ENCODE measurements around the gene COL11A1. TPM values are rescaled to one million over a fixed set of nuclear protein-coding genes. Genes with fewer than 3 reads are reported as not detected.
"Not testable (repeated sequence)": the region's sequence is repeated elsewhere in the genome, so short reads cannot be mapped to it uniquely, and the experiment has no call there.

The COL11A1 gene
- total RNA-seq, 1 donor from 2014 or later, result not detected

DNA sequence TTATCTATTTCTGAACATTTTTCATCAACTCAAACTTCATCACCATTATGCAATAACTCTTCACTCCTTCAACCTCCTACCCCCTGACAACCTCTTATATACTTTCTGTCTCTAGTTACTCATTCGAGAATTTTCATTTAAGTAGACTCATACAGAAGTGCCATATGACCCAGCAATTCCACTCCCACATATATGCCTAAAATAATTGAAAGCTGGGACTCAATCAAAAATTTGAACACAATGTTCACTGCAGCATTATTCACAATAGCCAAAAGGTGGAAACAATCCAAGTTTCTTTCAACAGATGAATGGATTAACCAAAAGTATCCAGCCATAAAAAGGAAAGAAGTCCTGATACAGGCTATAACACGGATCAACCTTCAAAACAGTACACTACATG, 24.1 kb downstream of the COL11A1 start:
- no peak for DNase-seq (ENCODE audit: low spot score)

DNA sequence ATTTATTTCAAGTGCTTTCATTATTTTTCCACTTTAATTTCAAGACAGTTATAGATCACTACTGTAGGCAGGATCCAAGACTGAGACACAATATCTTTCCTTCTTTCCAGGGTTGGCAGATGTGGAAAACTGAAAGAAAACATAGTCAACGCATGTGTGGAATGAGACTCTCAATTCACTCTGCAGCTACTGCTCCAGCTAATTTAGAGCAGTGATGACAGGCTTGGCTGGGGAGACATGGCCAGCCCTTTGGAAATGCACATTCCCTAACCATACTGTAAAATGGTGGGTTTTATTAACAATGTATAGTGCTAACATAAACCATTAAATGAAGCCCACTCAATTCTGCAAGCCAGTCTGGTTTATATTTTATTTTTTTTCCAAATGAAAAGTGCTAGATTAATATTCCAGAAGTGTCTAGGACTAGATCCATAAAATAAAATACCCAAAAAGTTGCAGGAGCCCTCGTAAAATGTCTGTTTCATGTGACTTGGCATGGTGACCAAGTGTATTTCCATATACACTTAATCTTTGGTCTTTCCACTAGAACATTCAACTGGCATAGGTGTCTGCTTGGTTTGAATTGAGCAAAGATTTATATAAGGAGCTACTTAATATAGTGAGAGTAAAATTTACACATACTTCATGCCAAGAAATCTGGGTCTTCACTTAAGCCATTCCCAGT, 32.9 kb downstream of the COL11A1 start:
- no peak for DNase-seq (ENCODE audit: low spot score)

DNA sequence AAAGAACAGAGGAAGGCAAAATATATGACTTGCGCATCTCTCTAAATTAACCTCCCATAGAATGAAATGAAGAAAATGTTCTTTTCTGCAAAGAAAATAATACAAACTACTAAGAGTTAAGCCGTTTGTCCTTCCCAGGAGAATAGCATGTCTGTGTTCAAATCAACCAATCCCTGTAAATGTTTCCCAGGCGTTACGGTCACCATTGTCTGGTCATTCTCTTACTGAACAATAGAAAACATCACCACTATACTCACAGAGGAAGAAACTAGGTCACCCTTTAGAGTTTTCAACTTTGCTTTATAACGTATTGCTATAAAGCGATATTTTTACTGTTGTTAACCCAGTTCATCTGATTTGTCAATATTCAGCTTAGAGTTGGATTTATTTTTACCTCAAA, 34.1 kb downstream of the COL11A1 start:
- DNase-seq (ENCODE audit: low spot score), result no peak

DNA sequence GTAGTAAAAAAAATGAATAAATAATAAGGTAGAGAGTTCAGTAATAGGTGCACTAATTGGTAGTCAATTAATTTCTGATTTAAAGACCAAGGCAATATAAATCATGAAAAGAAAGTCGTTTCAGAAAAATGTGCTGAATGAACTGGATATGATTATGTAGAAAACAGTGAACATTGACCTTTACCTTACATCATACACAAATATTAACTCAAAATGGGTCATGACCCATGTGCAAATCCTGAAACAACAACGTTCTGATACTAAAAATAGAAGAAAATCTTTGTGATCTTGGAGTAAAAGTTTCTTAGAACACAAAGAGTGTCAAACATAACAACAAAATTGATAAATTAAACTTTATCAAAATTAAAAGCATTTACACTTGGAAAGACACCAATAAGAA, 39.1 kb downstream of the COL11A1 start:
- DNase-seq (ENCODE audit: low spot score), result no peak

DNA sequence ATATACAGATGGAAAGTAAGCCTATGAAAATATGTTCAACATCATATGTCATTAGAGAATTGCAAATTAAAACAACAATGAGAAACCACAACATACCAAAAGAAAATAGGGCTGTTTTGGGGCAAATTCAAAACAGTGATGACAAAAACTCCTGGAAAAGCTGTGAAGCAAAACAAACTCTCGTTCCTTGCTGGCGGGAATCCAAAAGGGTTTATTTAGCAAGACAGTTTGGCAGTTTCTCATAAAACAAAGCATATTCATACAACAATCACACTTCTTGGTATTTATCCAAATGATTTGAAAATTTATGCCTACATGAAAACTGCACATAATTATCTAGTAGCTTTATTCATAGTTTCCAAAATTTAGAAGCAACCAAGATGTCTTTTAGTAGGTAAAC, 44.4 kb downstream of the COL11A1 start:
- DNase-seq (ENCODE audit: low spot score), result no peak

DNA sequence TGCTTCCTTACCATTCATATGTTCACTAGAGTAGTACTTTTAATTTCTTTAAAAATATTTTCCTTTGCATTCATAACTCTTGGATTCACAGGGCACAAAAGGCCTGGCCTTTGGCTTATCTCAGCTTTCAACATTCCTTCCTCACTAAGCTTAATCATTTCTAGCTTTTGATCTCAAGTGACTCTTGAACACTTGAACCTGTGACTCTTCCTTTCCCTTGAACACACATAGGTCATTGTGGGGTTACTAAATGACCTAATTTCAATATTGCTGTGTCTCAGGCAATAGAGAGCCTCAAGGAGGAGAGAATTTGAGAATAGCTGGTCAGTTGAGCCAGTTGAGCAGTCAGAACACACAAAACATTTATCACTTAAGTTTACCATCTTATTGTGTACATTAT, 49.9 kb downstream of the COL11A1 start:
- no peak for DNase-seq (ENCODE audit: low spot score)

DNA sequence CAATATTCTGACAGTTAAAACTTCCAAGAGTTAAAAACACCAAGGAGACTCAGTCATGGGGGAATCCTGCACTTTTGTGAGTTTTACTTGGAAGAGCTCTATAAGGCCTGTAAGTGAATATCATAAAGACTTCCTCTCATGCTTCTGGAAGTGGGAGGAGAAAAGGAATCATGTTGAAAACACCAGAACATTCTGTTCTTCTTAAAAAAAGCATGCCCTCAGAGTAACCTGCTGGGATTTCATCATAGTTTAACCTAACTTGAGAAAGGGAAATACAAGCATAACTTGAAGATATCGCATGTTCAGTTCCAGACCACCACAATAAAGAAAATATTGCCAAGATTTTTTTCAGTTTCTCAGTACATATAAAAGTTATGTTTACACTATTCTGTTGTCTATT, 51.9 kb downstream of the COL11A1 start:
- no peak for DNase-seq (ENCODE audit: low spot score)

DNA sequence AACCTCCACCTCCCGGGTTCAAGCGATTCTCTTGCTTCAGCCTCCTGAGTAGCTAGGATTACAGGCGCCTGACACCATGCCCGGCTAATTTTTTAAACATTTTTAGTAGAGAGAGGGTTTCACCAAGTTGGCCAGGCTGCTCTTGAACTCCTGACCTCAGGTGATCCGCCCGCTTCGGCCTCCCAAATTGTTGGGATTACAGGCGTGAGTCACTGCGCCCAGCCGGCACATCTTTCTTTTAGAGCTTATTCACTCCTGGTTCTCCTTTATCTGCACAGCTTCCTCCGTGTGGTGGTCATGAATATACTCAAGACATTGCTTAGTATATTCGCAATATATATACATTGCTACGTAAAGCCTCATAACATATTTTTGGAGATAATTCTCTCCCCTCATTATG, 80.2 kb downstream of the COL11A1 start:
- not testable (repeated sequence) for DNase-seq (ENCODE audit: low spot score)

DNA sequence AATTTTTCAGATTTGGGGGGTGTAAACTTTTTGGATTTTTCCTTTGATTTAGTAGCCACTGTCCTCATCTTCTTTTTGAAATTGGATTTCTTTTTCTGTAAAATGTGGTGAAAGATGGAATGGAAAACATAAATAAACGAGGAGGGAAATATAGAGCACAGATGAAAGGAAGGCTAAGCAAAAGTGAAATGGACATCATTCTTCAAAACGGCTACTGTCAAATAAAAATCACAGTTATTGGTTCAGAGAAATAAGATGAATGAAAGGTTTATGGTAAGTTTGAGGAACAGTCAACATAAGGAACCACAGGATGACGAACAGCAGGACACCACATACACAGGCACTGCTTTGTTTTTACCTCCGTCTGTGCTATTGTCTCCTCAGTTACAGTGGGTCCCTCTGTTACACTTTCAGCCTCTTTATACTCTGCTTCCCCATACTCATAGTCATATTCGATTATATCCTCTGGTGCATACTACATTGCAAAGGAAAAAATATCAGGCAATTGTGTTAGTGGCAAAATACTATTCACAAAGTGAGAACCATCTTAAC, 82.4 kb downstream of the COL11A1 start:
- DNase-seq (ENCODE audit: low spot score), result no peak

DNA sequence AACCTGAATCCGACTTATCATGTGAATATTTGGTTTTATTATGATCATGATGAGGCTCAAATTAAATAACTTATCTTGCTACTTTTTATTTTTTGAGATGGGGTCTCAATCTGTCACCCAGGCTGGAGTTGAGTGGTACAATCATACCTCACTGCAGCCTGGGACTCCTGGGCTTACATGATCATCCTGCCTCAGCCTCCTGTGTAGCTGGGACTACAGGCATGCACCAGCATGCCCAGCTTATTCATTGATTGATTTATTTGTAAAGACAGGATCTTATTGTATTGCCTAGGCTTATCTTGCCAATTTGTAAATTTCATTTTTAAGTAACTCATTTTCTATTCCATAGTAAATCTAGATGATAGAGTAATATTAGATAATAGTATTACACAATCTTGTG, 84.3 kb downstream of the COL11A1 start:
- DNase-seq (ENCODE audit: low spot score), result no peak

DNA sequence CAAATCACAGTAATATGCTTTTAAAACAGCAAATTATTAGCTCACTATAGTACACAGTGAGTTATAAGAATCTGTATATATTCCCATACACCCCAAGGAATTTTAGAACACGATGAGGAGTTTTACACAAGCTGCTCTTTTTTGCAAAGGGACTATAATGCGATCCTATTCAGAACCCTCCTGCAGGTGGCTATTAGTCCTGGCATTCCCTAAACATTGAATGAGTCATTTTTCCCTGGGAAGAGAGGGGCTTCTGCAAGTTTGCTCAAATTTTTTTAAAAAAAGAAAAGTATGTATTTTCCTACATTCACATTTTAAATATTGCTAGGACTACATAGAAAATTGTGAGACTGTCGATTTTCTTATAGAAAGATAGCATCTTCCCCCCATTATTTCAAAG, 106.3 kb downstream of the COL11A1 start:
- DNase-seq (ENCODE audit: low spot score), result no peak

DNA sequence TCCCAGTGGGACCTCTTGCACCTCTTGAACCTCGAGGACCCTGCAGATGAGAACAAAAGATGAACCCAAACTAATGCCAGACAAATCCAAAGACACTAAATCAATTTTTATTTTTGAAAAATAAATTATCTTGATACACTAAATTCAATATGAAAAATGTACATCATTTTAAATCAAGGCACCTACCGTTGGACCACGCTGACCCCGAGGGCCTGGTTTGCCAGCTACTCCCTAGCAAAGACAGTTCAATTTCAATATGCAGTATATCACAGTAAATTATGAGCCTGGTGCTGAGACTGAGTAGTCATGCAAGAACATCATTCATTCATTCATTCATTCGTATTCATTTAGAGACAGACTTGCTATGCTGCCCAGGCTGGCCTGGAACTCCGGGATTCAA, 129.4 kb downstream of the COL11A1 start:
- no peak for DNase-seq (ENCODE audit: low spot score)

DNA sequence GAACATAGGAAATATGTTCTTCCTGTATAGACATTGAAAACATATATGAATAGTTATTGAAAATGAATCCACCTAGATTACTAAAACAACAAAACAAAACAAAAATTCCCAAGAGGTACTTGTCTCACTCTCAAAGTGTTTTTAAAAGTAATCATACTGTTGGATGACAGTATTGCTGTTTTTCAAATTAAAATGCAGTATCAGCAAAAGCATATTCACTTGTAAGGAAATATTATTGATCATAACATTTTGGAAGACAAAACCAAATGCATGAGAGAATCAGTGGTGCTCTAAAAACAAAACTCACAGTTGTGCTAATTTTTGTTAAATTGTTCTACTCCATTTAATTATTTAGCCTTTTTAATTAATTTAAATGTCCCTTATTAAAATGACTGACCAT, 131.0 kb downstream of the COL11A1 start:
- no peak for DNase-seq (ENCODE audit: low spot score)

DNA sequence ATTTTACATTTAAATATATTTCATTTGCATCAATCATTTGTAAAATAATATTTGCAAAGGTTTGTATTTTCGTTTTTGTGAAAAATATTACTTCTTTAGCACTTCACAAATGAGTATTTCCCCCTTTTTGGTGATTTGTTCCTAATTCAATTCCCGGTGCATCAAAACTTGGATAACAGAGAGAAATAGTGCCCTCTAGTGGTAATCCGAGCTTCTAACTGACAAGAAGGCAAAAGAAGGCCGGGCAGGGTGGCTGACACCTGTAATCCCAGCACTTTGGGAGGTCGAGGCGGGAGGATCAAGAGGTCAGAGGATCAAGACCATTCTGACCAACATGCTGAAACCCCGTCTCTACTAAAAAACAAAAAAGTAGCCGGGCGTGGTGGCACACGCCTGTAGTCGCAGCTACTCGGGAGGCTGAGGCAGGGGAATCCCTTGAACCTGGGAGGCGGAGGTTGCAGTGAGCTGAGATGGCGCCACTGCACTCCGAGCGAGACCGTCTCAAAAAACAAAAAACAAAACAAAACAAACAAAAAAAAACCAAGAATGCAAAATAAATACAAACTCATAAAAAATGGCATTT, 137.7 kb downstream of the COL11A1 start:
- DNase-seq (ENCODE audit: low spot score), result no peak

DNA sequence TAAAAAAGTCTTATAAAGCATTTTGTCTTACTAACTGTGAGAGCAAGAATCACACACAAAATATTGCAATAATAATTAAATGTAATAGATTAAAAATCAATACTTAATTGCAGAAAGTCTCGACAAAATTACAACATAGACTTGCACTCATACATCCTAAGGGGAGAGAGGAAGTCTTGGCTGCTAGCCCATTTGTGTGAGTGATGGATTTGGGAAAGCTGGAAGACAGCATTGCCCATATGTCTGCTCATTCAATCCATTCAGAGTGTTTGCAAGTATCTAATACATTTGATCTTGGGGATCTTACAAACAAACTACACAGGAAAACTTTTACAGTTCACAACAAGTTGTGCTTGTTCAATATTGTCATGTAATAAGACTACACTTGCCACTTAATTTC, 140.5 kb downstream of the COL11A1 start:
- DNase-seq (ENCODE audit: low spot score), result no peak

DNA sequence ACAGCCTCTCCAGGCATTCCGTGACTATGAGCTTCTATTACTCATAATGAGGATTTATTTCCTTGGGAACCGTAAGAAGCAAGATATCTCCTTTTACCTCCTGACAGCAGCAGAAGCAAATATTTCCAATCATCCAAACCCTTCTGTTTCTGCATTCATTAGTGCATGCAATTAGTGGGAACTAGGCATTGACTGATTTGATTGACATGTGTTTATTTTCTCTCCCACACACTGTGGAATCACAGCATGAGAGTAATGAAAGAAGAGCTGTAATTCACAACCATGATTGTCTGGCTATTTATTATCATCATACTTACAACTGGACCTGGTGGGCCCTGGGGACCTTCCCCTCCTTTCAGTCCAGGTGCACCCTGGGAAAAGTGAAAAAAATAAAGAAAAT, 146.8 kb downstream of the COL11A1 start:
- DNase-seq (ENCODE audit: low spot score), result no peak

DNA sequence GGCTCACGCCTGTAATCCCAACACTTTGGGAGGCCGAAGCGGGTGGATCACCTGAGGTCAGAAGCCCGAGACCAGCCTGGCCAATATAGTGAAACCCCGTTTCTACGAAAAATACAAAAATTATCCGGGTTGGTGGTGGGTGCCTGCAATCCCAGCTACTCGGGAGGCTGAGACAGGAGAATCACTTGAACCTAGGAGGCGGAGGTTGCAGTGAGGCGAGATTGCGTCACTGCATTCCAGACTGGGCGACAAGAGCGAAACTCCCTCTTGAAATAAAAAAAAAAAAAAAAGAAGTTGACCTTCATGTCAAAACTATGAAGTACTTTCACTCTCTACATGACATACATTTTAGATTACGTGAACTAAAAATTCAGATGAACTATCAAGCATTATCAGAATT, 153.7 kb downstream of the COL11A1 start:
- no peak for DNase-seq (ENCODE audit: low spot score)

DNA sequence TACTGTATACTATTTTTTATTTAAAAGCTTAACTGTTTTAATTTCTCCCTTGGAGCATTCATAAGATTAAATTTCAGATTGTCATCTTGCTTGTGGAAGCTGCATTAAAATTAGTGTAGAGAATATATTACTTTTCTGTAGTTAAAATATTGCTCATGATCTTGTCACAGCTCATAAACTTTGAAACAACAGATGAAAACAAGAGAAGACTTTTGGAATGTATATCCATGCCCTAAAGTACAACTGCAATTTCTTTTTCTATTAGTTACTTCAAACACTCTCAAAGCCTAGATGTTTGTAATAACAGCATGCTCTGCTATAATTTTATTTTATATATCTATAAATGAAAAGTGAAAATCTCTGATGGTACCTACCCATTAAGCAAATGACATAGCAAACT, 155.9 kb downstream of the COL11A1 start:
- no peak for DNase-seq (ENCODE audit: low spot score)

DNA sequence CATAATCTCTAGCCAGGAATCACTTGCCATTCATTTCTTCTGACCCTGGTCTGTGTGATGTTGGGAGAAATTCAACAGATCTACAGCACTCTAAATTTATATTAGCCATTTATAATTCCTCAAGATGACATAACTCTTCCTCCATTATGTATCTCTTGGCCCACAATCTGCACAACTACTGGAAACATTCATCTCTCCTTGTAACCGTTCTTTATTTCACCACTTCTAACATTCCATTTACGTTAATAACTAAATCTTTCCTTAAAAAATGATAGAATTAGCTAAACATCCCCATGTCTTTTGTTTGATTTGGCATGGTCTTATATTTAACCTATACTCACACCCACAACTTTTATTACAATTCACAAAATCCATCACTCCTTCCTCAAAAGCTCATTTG, 166.0 kb downstream of the COL11A1 start:
- no peak for DNase-seq (ENCODE audit: low spot score)

DNA sequence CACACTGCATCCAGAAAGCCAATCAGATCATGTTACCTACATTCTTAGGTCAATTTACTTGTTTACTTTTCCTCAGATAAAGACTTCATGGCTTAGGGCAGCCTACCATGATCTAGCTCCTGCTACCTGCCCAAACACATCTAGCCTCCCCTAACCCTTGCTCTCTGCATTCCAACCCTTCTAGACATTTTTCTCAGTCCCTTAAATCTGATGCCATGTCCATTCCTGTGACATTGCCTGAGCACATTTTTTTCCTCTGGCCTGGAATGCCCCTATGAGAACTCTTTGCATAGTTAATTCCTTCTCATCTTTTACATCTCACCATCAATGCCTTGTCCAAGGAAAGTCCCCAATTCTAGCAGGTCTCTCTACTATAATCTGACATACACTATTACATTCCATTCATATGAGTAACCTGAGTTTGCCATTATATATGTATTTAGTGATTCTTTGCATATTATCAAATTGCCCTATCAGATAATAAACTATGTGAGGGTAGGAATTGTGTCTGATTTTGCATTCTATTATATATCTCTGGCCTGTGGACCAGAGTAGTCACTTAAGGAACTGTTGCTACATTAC, 166.9 kb downstream of the COL11A1 start:
- no peak for DNase-seq (ENCODE audit: low spot score)

DNA sequence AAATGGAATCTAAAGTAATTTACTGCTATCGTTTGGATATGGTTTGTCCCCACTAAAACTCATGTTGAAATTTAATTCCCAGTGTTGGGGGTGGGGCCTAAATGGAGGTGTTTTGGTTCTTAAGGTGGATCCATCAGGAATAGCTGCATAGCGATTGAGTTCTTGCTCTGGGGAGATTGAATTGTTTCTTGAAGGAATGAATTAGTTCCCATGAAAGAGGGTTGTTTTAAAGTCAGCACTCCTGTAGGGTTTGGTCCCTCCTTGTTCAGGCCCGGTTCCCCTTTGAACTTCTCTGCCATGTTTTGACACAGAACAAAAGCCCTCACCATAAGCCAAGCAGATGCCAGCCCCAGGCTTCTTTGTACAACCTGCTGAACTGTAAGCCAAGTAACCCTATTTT, 170.9 kb downstream of the COL11A1 start:
- DNase-seq (ENCODE audit: low spot score), result no peak

DNA sequence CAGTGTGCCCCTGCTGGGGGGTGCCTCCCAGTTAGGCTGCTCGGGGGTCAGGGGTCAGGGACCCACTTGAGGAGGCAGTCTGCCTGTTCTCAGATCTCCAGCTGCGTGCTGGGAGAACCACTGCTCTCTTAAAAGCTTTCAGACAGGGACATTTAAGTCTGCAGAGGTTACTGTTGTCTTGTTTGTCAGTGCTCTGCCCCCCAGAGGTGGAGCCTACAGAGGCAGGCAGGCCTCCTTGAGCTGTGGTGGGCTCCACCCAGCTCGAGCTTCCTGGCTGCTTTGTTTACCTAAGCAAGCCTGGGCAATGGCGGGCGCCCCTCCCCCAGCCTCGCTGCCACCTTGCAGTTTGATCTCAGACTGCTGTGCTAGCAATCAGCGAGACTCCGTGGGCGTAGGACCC, 175.0 kb downstream of the COL11A1 start:
- DNase-seq (ENCODE audit: low spot score), result not testable (repeated sequence)

DNA sequence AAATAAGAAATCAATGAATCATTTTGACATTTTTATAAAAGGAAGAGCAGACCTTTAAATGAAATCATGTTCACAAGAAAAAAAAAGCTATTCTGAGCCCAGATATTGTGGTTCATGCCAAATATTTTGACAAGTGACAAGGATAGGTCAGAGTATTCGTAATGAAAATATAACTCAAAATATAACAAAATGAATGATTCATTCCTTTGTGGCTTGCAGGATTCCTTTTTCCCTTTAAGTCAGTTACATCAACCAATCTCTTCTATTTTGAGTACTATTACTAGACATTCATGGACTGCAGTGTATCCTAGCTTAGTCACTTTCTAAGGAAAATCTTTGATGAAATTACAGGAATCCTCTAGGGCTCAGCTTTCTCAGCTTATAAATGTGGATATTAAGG, 188.7 kb downstream of the COL11A1 start:
- no peak for DNase-seq (ENCODE audit: low spot score)

All from ureter (tissue), 1 donor.